HG03064 (cell line): ENCODE data around the gene ARL6IP6.
A peak's percentile ranks its signal among the peaks of the same experiment; 100 is the strongest.
"Not testable (repeated sequence)": the region's sequence is repeated elsewhere in the genome, so short reads cannot be mapped to it uniquely, and the experiment has no call there.

Source experiments
- ATAC-seq: cut with Tn5 transposase; IDR thresholded peaks from one replicate; pipeline ENCODE4 v1.9.1; 2021; ENCODE audit warnings: low read depth; ENCODE audit not compliant: unreplicated experiment

Gene ARL6IP6

DNA sequence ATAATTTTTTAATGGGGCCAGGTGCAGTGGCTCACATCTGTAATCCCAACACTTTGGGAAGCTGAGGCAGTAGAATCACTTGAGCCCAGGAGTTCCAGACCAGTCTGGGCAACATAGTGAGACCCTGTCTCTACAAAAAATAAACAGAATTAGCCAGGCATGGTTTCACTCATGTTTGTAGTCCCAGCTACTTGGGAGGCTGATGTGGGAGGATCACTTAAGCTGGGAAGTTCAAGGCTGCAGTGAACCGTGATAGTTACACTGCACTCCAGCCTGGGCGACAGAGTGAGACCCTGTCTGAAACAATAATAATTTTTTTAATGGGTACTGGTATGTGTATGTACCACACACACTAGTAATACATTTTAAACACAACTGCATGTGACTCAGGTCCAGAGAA is 2.4 kb downstream of the ARL6IP6 start:
- ATAC-seq: no peak

DNA sequence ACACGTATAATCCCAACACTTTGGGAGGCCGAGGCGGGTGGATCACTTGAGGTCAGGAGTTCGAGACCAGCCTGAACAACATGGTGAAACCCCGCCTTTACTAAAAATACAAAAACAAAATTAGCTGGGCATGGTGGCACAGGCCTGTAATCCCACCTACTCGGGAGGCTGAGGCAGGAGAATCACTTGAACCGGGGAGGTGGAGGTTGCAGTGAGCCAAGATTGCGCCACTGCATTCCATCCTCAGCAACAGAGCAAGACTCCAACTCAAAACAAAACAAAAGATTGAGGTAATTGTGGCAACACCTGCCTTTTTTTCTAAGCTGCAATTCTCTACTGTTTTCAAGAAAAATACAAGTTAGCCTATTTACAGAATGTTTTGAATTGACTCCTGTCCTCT is 4.2 kb downstream of the ARL6IP6 start:
- not testable (repeated sequence) for ATAC-seq

DNA sequence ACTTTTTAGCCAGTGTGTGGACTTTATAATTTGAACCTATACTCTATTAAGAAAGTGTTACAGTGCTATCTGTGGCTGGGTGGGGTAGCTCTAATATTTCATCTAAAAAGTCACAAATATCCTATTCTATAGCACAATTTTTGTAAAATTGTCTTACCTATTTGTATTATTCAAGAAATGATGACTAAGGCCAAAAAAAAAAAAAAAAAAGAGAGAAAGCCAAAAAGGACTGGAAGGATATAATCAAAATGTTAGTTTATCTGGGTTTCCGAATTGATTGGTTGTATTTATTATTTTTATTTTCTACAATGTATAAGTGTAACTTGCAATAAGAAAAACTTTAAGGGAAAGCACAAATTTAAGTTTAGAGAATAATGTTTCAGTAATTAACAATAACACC is 5.5 kb downstream of the ARL6IP6 start:
- no peak for ATAC-seq

DNA sequence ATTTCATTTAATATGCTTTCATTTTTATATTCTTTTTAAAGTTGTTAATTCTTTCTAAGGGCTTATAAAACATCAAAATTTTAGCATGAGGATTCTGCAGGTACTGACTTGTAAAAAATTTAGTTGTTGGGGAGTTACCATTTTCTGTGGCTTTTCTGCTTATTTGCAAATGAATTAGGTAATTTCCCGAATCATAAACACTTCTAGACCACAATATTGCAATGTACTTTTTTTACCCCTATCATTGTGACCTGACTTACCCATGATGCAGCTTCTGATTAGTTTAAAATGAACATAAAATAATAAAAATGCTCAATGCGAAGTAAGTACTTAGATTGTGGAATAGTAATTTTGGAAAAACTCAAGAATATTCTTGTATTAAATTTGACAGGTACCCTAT is 11.4 kb downstream of the ARL6IP6 start:
- no peak for ATAC-seq

DNA sequence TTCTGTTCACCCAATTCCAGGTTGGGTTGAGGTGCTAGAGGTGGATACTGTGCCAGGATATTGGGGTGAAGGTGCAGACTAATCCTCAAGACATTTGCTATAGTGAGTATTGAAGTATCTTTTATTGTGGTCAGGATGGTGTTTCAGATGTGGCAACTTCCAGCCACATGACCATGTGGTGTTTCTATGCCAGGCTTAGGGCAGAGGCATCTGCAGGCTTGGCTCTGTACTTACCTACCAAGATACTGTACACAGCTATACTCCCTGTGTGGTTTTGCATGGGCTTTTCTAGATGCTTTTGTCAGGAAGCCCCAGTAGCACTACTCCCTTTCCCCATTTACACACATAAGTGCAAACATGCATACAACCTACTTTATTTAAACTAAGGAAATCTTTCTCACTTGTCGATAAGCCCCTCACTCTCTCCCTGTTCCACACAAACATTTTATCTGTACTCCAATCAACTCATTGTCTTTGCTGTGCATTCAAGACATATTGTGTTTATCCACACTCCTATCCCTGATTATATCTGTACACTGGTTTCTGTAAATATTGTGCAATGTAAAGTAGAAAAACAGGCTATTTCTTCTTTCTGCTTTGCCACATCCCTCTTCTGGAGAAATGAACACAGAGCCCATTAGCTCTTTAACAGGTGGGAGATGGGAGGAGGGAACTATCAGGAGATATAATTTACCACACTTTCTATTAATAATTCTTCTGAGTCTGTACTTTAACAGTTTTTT is 12.3 kb downstream of the ARL6IP6 start:
- ATAC-seq: peak; percentile 89

DNA sequence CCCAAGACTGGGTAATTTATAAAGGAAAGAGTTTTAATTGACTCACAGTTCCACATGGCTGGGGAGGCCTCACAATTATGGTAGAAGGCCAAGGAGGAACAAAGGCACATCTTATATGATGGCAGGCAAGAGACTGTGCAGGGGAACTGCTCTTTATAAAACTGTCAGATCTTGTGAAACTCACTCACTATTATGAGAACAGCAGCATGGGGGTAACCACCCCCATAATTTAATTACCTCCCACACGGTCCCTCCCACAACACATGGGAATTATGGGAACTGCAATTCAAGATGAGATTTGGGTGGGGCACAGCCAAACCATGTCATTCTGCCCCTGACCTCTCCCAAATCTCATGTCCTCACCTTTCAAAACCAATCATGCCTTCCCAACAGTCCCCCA is 19.1 kb downstream of the ARL6IP6 start:
- ATAC-seq: not testable (repeated sequence)

DNA sequence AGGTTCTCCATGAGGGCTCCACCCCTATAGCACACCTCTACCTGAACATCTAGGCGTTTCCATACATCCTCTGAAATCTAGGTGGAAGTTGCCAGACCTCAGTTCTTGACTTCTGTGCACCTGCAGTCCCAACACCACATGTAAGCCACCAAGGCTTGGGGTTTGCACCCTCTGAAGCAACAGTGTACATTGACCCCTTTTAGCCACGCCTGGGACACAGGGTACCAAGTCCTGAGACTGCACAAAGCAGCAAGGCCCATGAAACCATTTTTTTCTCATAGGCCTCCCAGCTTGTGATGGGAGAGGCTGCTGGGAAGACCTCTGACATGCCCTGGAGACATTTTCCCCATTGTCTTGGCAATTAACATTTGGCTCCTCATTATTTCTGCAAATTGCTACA is 20.0 kb downstream of the ARL6IP6 start:
- no peak for ATAC-seq

DNA sequence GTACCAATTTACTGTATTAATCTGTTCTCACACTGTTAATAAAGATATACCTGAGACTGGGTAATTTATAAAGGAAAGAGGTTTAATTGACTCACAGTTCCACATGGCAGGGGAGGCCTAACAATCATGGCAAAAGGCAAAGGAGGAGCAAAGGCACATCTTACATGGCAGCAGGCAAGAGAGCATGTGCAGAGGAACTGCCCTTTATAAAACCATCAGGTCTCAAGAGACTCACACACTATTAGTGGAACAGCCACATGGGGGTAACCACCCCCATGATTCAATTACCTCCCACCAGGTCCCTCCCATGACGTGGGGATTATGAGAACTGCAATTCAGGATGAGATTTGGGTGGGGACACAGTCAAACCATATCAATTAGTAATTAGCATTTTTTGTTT is 21.3 kb downstream of the ARL6IP6 start:
- not testable (repeated sequence) for ATAC-seq

DNA sequence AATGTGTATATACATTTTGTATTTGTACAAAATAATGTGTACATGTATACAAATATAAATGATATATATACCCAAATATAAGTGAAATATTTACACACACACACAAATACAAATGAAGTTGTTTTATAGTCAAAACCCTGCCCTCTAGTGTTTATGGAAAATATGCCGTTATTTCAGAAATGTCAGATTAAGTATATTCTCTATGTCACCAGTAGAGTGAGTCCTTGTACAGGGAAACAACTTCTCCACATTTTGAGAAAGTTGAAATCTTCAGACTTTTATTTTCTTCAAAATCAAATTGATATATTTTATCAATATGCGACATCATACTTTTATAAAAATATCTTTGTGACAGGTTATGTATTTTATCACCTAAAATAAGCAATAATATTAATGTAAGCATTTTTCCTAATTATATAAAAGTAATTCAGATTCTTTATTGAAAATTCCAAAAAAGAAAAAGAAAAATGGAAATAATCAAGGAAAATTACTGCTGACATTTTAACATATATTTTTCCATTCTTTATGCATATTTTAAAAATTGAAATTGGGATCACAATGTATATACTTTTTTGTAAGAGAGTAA is 22.4 kb downstream of the ARL6IP6 start:
- peak; percentile 84 for ATAC-seq

DNA sequence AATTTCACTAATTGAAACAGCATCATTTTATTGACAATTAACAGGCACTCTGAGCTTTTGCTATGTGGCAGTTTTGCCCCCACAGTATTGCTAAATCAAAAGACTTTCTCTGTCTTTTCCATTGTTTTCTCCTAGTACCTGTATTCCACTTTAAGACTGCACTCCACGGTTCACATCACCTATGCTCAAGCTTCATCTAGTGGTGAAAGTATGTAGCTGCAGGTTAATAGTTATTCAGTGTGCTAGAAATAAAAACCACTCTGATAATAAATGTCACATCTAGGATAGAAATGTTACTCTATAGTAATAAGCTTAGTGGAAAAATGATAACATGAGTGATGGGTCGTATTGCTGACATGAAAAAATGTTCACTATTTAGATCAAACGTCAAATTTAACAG is 24.6 kb downstream of the ARL6IP6 start:
- ATAC-seq: peak; percentile 48

DNA sequence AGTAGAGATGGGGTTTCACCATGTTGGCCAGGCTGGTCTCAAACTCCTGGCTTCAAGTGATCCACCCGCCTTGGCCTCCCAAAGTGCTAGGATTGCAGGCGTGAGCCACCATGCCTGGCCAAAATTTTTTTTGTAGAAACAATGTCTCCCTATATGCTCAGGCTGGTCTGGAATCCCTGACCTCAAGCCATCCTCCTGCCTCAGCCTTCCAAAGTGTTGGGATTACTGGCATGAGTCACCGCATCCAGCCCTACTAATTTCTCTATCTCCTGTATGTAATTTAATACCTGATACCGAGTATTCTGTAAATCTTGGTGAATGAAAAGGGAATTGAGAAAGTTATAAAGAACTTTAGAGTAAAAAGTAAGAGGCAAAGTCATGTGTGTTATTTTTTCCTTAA is 29.3 kb downstream of the ARL6IP6 start:
- ATAC-seq: not testable (repeated sequence)

DNA sequence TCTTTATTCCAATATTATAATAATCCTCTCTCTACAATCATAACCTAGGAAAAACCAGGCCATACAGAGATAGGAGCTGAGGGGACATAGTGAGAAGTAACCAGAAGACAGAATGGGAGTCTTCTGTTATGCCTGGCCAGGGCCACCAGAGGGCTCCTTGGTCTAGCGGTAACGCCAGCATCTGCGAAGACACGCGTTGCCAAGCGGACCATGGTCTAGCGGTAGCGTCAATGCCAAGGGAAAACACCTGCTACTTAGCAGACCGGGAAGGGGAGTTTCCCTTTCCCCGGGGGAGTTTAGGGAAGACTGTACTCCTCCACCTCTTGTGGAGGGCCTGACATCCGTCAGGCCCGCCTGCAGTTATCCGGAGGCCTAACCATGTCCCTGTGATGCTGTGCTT is 36.6 kb downstream of the ARL6IP6 start:
- no peak for ATAC-seq

DNA sequence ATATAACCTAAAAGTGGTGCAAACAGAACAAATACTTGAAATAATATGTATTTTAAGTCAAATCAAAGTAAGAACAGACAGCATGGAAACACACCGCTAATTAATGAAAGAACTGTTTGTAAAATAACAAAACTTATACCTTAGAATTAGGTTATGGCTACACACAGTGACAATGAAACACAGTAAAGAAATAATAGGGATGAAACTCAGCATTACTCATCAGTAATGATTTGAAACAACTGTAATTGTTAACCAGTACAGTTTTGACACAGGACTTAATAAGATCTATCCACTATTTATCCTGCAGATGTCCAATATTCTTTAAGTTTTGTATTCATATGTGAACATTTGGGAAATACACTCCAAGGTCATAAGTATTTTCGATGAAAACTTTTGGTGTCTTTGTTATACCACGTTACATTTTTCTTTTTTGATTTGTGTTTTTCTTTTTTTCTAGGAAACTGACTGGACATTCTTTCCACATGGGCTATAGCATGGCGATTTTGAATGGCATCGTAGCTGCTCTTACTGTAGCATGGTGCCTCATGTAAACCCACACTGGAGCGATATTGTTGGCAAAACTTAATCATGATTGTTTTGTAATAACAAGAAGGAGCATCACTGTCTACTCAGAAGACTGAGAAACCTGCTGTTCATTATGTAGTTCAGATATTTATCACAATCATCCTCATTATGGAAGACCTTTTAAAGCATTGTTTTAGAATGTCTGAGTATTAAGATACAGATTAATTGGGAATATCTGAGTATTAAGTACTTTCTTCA is 41.1 kb downstream of the ARL6IP6 start:
- ATAC-seq: no peak

DNA sequence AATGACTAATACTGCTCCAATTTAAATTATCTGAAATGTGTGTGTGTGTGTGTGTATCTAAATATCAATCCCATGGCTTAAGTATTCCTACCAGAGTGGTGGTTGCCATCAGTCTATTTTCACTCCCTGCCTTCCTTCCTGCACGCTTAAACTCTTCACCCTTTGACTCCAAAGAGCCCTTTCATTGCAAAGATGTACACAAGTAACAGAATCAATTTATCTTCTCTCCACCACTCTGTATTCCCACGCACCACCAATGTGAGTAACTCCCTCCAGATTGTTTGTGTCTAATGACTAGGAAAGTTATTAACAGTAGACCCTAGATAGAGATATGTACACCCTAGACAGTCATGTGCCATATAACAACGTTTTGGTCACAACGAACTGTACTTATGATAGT is 42.8 kb downstream of the ARL6IP6 start:
- ATAC-seq: no peak

DNA sequence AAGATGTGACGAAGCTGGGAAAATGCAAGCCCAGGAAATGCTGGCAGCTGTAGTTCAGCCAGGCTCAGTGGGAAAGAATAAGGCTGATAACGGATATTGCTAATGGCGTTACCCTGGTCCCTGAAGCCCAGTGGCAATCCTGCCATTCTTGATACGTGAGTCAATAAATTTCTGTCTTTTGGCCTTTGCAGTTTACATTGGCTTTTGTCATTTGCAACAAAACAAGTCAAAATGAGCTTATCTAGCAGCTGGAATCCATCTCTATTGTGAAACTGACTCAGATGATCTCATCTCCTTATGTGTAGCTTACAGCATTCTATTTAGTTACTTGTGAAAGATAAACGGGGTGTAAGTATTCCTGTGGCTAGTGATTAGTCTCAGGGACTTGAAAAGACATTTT is 43.8 kb downstream of the ARL6IP6 start:
- ATAC-seq: no peak

DNA sequence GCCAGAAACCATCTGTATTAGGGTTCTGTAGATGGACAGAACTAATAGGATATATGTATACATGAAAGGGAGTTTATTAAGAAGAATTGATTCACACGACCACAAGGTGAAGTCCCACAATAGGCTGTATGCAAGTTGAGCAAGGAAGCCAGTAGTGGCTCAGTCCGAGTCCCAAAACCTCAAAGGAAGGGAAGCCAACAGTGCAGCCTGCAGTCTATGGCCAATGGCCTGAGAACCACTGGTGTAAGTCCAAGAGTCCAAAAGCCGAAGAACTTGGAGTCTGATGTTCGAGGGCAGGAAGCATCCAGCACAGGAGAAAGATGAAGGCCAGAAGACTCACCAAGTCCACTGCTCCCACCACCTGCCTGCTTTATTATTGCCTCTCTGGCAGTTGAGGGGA is 44.8 kb downstream of the ARL6IP6 start:
- ATAC-seq: not testable (repeated sequence)

DNA sequence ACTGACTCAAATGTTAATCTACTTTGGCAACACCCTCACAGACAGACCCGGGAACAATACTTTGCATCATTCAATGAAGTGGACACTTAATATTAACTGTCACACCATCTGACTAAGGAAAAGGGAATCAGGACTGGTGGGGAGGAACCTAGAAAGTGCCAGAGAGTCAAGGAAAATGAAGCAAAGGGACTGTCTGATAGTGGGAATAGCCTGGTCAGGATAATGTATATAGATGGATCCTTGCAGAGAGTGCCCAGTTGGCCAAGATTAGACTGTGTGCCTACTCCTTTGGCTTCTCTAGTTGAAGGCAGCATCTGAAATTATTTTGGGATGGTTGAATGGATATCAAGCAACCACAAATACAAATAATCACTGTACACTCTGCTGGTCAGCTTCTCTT is 45.2 kb downstream of the ARL6IP6 start:
- ATAC-seq: no peak

DNA sequence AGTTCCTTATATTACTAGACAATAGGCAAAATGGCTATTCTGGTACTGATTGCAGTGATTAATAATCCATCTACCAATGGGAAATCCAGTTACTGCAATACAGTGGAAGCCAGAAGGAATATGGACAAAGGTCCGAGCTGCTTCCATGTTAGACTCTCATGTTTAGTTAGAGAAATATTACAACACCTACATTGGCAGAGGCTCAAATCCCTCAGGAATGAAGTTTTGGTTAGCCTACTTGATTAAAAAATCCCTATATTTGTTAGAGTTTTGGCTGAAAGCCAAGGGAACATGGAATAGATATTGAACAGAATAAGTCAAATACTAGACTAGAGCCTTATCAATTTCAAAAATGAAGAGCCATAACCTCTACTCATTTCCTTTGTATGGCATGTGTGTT is 48.5 kb downstream of the ARL6IP6 start:
- ATAC-seq: no peak

DNA sequence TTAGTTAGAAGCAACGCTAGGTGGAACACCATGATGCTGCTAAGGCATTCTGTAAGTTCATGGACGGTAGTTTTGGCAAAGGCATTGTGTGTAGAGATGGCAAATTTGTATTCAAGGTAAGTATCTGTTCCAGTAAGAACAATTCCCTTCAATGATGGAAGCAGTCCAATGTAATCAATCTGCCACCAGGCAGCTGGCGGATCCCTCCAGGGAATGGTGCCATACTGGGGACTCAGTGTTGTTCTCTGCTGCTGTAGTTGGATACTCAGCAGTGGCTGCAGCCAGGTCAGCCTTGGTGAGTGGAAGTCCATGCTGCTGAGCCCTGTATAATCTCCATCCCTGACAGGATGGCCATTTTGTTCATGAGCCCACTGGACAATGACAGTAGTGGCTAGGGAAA is 62.8 kb downstream of the ARL6IP6 start:
- ATAC-seq: no peak

DNA sequence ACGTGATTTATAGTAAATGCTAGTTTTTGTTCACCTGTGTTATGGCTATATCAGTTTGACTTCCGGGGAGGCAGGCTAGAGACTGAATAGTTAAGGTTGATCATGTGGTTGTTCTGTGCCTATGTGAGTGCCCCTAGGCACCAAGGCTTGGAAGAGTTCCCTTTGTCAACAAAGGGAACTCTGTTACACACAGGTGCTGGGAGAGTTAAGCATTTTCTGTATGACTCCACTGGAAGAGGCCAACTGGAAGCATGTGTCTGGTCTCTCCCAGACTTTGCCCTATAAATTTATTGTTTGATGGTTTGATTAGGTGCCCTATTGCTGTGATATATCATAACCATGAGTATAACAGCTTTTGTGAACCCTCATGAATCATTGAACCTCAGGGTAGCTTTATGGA is 63.8 kb downstream of the ARL6IP6 start:
- ATAC-seq: no peak

DNA sequence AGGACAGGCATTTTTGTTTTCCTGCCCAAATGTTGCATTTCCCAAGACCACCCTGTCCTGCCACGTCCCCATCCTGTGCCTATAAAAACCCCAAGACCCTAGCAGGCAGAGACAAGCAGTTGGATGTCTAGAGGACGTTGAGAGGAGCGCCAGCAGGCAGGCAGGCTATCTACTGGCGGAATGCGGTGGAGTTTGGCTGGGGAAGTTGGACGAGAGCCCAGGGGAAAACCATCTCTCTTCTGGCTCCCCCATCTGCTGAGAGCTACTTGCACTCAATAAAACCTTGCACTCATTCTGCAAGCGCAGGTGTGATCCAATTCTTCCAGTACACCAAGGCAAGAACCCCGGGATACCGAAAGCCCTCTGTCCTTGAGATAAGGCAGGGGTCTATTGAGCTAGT is 72.5 kb downstream of the ARL6IP6 start:
- ATAC-seq: no peak

DNA sequence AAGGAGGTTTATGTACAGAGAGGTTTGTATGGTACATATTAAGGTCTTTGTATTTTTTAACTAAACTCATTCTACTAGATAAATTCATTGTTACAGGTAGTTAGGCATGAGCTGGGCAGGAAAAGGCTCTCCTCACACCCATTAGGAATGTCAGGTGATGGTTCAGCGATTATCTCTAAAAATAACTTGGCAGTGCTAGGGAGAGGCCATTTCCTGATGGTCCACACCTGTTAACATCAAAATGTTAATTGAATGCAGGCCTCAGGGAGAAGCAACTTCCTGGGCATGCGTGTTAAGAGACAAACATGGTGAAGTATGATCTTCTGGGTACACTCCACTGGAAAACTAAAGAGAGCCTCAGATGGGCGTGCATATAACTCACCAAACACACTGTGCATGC is 73.6 kb downstream of the ARL6IP6 start:
- ATAC-seq: no peak
